ENCODE results near the gene LRRC4B. TPM values are rescaled to one million over a fixed set of nuclear protein-coding genes. Genes with fewer than 3 reads are reported as not detected.
"Not testable (repeated sequence)": the region's sequence is repeated elsewhere in the genome, so short reads cannot be mapped to it uniquely, and the experiment has no call there.

The LRRC4B gene
- total RNA-seq, 2 donors from 2014 or later = 10.3 to 14.2 TPM

DNA sequence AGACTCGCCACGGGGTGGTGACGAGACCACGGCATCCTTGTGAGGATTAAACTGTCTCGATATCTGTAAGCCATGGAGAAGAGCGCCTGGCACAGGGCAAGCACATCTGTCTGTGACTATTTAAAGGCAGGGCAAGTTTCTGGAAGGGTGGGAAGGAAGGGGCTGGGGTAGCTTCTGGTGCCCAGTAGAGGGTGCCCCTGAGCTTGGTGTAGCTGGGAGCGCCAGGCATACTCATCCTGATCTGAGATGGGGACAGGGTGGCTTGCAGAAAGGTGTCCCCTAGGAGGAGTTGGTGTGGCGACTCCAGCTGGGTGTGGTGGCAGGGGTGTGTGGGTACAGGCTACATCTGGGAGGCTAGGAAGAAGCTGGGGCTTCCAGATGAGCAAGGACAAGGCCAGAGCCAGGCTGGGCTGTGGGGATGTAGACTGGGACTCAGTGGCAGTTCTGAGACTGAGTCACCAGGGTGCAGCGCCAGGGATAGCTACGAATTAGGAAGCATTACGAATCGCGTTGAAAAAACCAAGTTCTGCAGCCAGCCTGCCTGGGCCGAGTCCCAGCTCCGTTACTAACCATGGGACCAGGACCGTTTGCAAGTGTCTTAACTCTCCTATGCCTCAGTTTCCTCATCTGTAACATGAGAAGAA lies 31.5 kb downstream of the LRRC4B start:
- no peak for DNase-seq (ENCODE audit: low spot score)
- intact Hi-C loops (cut with DNase I) = loop anchor here (1.0 to 5.0 kb wide), 2 partner anchors 29 to 246 kb away; no protein-coding TSS in a partner anchor

DNA sequence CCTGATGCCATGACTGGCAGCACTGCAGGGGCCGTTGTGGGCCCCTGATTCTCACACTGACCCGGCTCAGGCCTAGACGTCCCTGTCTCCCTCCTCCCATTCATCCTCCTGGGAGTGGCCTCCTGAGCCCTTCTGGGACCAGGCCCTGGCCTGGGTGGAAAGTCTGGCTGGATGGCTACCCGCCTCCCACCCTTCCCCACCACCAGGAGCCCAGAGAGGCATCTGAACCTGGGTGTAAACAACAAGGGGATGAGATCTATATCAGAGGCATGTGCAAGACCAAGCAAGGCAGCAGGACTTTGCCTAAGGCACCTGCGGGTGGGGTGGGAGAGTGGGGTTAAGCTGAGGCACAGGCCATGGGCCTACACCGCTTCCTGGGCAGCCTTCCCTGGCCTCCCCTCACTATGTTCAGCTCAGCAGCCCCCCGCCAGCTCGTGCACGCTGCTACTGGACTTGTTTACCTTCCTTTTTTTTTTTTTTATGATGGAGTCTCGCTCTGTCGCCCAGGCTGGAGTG lies 32.5 kb downstream of the LRRC4B start:
- intact Hi-C loops (cut with DNase I) = loop anchor here (1.0 to 5.0 kb wide), 2 partner anchors 30 to 247 kb away; no protein-coding TSS in a partner anchor
- no peak for DNase-seq (ENCODE audit: low spot score)

- intact Hi-C loops (cut with DNase I) = no loop called here
These were observed 33.8 kb downstream of the LRRC4B start for GRCh38 chr19:50534478-50534877.

GRCh38 chr19:50532952-50533351 lies 35.3 kb downstream of the LRRC4B start:
- intact Hi-C loops (cut with DNase I) = no loop called here

More at GRCh38 chr19:50534478-50534877, 33.8 kb downstream of the LRRC4B start:
- DNase-seq (ENCODE audit: low spot score) = no peak

GRCh38 chr19:50531171-50531612 lies 37.0 kb downstream of the LRRC4B start:
- DNase-seq (ENCODE audit: low spot score) = no peak
- intact Hi-C loops (cut with DNase I) = no loop called here

More at GRCh38 chr19:50532952-50533351, 35.3 kb downstream of the LRRC4B start:
- no peak for DNase-seq (ENCODE audit: low spot score)

GRCh38 chr19:50528052-50528451 lies 40.2 kb downstream of the LRRC4B start:
- DNase-seq (ENCODE audit: low spot score); intact Hi-C loops (cut with DNase I): not testable (repeated sequence)

- intact Hi-C loops (cut with DNase I) = no loop called here
- DNase-seq (ENCODE audit: low spot score) = no peak
These were observed 45.4 kb downstream of the LRRC4B start for GRCh38 chr19:50522881-50523280.

DNA sequence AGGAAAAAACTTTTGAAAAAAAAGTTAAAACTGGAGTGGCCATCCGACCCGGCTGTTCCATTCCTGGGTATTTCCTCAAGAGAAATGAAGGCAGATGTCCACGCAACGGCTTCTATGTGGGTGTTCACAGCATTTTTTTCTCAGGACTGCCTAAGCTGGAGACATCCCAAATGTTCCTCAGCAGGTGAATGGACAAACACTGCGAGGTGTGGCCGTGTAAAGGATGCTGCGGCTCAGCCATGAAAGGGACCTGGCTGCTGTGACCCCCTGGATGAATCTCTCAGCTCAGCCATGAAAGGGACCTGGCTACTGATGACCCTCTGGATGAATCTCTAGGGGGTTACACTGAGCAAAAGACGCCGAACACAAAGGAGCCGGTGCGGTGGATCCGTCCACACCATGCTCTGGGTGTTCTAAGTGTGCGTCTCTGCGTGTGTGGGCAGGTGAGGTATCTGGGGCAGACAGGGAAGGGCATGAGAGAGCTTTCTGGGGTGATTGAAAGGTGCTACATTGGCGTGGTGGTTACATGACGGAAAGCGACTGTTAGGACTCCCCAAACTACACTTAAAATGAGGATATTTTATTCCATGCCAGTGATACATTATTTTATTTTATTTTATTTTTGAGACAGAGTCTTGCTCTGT lies 47.3 kb downstream of the LRRC4B start:
- intact Hi-C loops (cut with DNase I) = no loop called here

GRCh38 chr19:50519006-50519575 lies 49.1 kb downstream of the LRRC4B start:
- DNase-seq (ENCODE audit: low spot score) = no peak
- intact Hi-C loops (cut with DNase I) = no loop called here

More for the DNA sequence above, 47.3 kb downstream of the LRRC4B start:
- DNase-seq (ENCODE audit: low spot score) = no peak

DNA sequence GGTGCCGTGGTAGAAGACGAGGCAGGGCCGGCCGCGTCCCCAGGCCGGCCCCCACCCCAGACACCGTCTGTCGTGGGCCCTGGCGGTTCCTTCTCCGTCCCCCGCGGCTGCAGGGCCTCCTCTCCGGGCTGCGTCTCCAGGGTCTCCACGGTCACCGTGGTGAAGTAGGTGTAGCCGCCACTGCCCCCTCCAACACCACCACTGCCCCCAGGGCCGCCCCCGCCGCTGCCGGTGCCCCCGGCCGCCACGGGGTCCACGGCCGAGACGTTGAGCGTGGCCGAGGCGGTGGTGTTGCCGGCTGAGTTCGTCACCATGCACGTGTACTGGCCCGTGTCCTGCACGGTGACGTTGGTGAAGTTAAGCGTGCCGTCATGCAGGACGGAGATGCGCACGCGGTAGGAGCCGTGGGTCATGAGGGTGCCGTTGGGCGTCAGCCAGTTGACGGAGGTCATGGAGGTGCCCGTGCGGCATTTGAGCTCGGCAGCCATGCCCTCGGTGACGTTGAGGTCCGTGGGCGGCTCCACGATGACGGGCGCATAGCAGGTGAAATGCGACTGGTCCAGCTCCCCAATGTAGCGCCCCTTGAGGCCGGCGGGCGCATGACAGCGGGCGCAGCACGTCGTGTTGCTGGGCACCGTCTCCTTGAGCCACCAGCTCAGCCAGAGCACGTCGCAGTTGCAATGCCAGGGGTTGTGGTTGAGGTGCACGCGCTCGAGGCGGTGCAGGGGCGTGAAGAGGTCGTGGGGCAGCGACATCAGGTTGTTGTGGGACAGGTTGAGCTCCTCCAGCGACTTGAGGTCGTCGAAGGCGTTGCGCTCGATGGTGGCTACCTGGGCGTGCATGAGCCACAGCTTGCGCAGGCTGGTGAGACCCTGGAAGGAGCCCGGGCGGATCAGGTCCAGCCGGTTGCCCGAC lies 49.9 kb downstream of the LRRC4B start:
- intact Hi-C loops (cut with DNase I) = no loop called here
- DNase-seq (ENCODE audit: low spot score) = peak; percentile 81

DNA sequence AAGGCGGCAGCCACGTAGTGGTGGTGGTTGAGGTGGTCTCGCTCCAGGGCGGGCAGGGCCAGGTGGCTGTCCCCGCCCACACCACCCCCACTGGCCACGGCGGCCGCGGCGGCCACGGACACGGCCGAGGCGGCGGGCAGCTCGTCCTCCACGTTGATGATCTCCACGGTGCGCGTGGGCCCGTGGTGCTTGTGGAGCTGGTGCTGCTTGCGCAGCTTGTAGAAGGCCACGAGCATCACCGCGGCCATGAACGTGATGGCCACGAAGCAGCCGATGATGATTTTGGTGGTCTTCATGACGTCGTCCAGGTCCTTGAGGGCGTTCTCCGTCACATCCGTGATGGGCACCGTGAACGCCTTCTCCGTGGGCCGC lies 50.5 kb downstream of the LRRC4B start:
- intact Hi-C loops (cut with DNase I) = no loop called here
- DNase-seq (ENCODE audit: low spot score) = no peak

DNA sequence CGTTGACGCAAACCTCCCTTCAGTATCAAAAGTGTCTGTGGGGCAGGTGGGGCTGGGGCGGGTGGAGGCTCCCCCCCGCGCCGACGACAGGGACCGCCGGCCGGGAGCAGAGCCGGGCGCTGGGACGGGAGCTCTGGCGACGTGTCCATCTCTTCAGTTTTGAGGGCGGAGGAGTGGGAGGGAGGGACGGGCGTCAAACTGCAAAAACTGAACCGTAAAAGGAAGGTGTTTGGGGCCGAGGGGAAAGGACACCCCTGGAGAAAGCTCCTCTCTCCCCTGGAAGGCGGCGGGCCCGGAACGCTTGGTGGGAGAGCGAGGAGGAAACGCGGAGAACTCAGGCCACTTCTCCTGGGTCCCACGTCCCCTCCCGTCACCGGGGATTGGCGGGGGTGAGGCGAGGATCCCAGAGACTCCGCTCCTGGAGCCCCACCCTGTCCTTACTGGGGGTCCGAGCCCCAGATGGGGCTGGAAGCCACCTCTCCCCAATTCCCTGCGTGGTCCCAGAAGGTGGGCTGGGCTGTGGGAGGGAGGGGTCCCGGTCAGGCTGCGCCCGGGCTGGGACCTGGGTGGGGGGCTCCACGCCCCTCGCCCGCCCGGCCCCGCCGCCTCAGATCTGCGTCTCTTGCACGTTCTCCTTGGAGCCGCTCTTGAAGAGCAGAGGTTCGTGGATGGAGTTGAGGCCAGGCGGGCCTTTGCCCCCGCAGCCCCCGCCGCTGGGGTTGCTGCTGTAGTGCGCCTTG lies 51.1 kb downstream of the LRRC4B start:
- intact Hi-C loops (cut with DNase I) = no loop called here
- DNase-seq (ENCODE audit: low spot score) = peak; percentile 67

GRCh38 chr19:50516456-50516855 lies 51.8 kb downstream of the LRRC4B start:
- intact Hi-C loops (cut with DNase I) = no loop called here

DNA sequence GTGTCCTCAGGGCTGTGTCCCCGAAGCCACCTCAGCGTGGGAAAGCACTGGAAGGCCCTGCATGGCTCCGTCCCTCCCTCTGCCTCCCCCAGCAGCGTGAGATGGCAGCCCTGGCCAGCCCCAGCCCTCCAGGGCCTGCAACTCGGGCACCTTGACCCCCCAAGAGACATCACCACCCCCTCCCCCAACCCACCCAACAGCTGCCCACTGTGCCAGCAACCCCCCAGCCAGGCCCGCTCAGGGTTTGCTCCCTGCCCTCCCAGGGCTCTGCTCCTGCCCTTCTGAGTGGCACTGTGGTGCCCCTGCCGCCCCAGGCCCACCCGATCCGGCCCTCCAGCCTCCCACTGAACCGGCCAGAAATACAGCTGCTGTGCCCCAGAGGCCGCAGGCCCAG lies 53.1 kb downstream of the LRRC4B start:
- DNase-seq (ENCODE audit: low spot score) = peak; percentile 70
- intact Hi-C loops (cut with DNase I) = no loop called here

More at GRCh38 chr19:50516456-50516855, 51.8 kb downstream of the LRRC4B start:
- peak; percentile 58 for DNase-seq (ENCODE audit: low spot score)

GRCh38 chr19:50514346-50515167 lies 53.7 kb downstream of the LRRC4B start:
- DNase-seq (ENCODE audit: low spot score) = peak; percentile 77
- intact Hi-C loops (cut with DNase I) = no loop called here

GRCh38 chr19:50513746-50514345 lies 54.4 kb downstream of the LRRC4B start, which contains the start of gene ASPDH:
TSS of gene ASPDH (minus strand) at chr19:50513913. CDS start at chr19:50513823, 90 bp downstream.
- intact Hi-C loops (cut with DNase I) = no loop called here
- DNase-seq (ENCODE audit: low spot score) = peak; percentile 55
